ENCODE data around the gene PRPH2.
"Not testable (repeated sequence)": the region's sequence is repeated elsewhere in the genome, so short reads cannot be mapped to it uniquely, and the experiment has no call there.

The PRPH2 gene

GRCh38 chr6:42696526-42697267, 25.7 kb downstream of the PRPH2 start:
- no peak for DNase-seq

GRCh38 chr6:42694586-42694985, 27.8 kb downstream of the PRPH2 start:
- DNase-seq, result no peak

GRCh38 chr6:42693725-42694323, 28.6 kb downstream of the PRPH2 start:
- no peak for DNase-seq

GRCh38 chr6:42692137-42692911, 30.1 kb downstream of the PRPH2 start:
- DNase-seq, result no peak

- DNase-seq, result no peak
Measured at GRCh38 chr6:42690872-42691271, 31.5 kb downstream of the PRPH2 start.

GRCh38 chr6:42690151-42690702, 32.2 kb downstream of the PRPH2 start:
- DNase-seq, result no peak

GRCh38 chr6:42689371-42689770, 33.0 kb downstream of the PRPH2 start:
- DNase-seq, result no peak

GRCh38 chr6:42688281-42688680, 34.1 kb downstream of the PRPH2 start:
- no peak for DNase-seq

GRCh38 chr6:42679358-42679757, 43.0 kb downstream of the PRPH2 start:
- DNase-seq, result no peak

- no peak for DNase-seq
Measured at GRCh38 chr6:42674780-42675179, 47.6 kb downstream of the PRPH2 start.

GRCh38 chr6:42674368-42674767, 48.0 kb downstream of the PRPH2 start:
- DNase-seq, result not testable (repeated sequence)

GRCh38 chr6:42664718-42665117, 57.7 kb downstream of the PRPH2 start:
- DNase-seq, result no peak

- peak; percentile 63 for DNase-seq
Measured at GRCh38 chr6:42661540-42662153, 60.8 kb downstream of the PRPH2 start.

- DNase-seq, result no peak
Measured at GRCh38 chr6:42659806-42660205, 62.6 kb downstream of the PRPH2 start.

- no peak for DNase-seq
Measured at GRCh38 chr6:42653851-42654250, 68.5 kb downstream of the PRPH2 start.

GRCh38 chr6:42652024-42652746, 70.2 kb downstream of the PRPH2 start:
- DNase-seq, result no peak

Data from NCI-H446 treated with DMSO at 0.1 percent for 48 hours (cell line).